PC-9 (cell line): ENCODE results near the gene EME1. TPM values are rescaled to one million over a fixed set of nuclear protein-coding genes. Genes with fewer than 3 reads are reported as not detected.
A peak's percentile ranks its signal among the peaks of the same experiment; 100 is the strongest.

Source experiments
- BruUV-seq: library from RNA; stranded (reverse); fragments of 400-500 nt; replicated peaks from 2 replicates; lab custom pipeline; 2021; lab: Mats Ljungman, UMichigan
- CTCF ChIA-PET: fragments of 300-600 bp; sonication (Branson Sonifier 250); formaldehyde crosslinking; loops from one replicate; lab custom pipeline; 2022; ENCODE audit warnings: antibody characterized with exemption; lab: Charles Lee
- POLR2A ChIA-PET: fragments of 300-600 bp; sonication (Branson Sonifier 250); formaldehyde crosslinking; loops from one replicate; lab custom pipeline; 2022; ENCODE audit warnings: antibody characterized with exemption; ENCODE audit not compliant: unreplicated experiment; lab: Charles Lee
- DNase-seq, 2 experiments: peaks; one replicate each; pipeline versions ENCODE4 v3.0.0 to v3.0.0-alpha.2; 2015 to 2022; ENCODE audit warnings: mixed read lengths in 1 of 2
- H2AFZ ChIP-seq: fragments of 200-600 bp; sonication (generic); 2 replicates; pipeline ENCODE4 v1.8.1; 2017; ENCODE audit warnings: antibody characterized with exemption
- H3F3A ChIP-seq: fragments of 200-600 bp; sonication (generic); 2 replicates; pipeline ENCODE4 v1.8.1; 2017; ENCODE audit warnings: antibody characterized with exemption, mild to moderate bottlenecking, low read depth; ENCODE audit not compliant: insufficient read depth
- H3K27ac ChIP-seq: fragments of 200-600 bp; sonication (generic); 2 replicates; pipeline ENCODE4 v1.6.1; 2016; ENCODE audit warnings: mixed run types
- H3K27me3 ChIP-seq: fragments of 200-600 bp; sonication (generic); 2 replicates; pipeline ENCODE4 v1.6.1; 2016; ENCODE audit warnings: low read depth, mixed run types; ENCODE audit not compliant: insufficient read depth
- H3K36me3 ChIP-seq: fragments of 200-600 bp; sonication (generic); 2 replicates; pipeline ENCODE4 v1.6.1; 2016; ENCODE audit warnings: low read depth, mixed run types
- H3K4me1 ChIP-seq: fragments of 200-600 bp; sonication (generic); replicated peaks from 2 replicates; pipeline ENCODE4 v1.6.1; 2016; ENCODE audit warnings: mixed run types; ENCODE audit not compliant: insufficient read depth
- H3K4me2 ChIP-seq: fragments of 200-600 bp; sonication (generic); 2 replicates; pipeline ENCODE4 v1.6.1; 2017; ENCODE audit warnings: mixed run types
- H3K4me3 ChIP-seq: fragments of 200-600 bp; sonication (generic); 2 replicates; pipeline ENCODE4 v1.6.1; 2016; ENCODE audit warnings: mixed run types
- H3K79me2 ChIP-seq: fragments of 200-600 bp; sonication (generic); 2 replicates; pipeline ENCODE4 v1.6.1; 2017; ENCODE audit warnings: low read depth, mixed run types
- H3K9me2 ChIP-seq: fragments of 200-600 bp; sonication (generic); 2 replicates; pipeline ENCODE4 v1.8.1; 2017; ENCODE audit warnings: mild to moderate bottlenecking; ENCODE audit not compliant: insufficient read depth
- H3K9me3 ChIP-seq: fragments of 200-600 bp; sonication (generic); 2 replicates; pipeline ENCODE4 v1.8.1; 2016; ENCODE audit warnings: low read depth; ENCODE audit not compliant: insufficient read depth
- H4K20me1 ChIP-seq: fragments of 200-600 bp; sonication (generic); 2 replicates; pipeline ENCODE4 v1.8.1; 2017; ENCODE audit not compliant: insufficient read depth
- CTCF ChIP-seq: fragments of 200-600 bp; sonication (generic); conservative IDR thresholded peaks from 2 replicates; pipeline ENCODE4 v1.6.1; 2017; ENCODE audit warnings: mixed run types, antibody characterized with exemption, mild to moderate bottlenecking, moderate library complexity
- EZH2 ChIP-seq: fragments of 200-600 bp; sonication (generic); IDR thresholded peaks from 2 replicates; pipeline ENCODE4 v1.8.0; 2017; ENCODE audit warnings: antibody characterized with exemption, low read depth
- intact Hi-C: fragments of 100-400 bp; cut with micrococcal nuclease; formaldehyde crosslinking; loops from one replicate; pipeline ENCODE4 v1.10.0; 2022; ENCODE audit not compliant: unreplicated experiment
- total RNA-seq: library from RNA; stranded (reverse); gene quantifications from 2 replicates; pipeline ENCODE4 v1.2.3, GENCODE V29; 2021

Gene EME1
- total RNA-seq, 1 experiment from 2014 or later, result 21.0 TPM

- H3K27me3 ChIP-seq, result no peaks in the 10 kb centered on the region
- no TSS peak for BruUV-seq
- TF ChIP-seq CTCF, result no peak
- TF ChIP-seq EZH2, result no peak
- intact Hi-C loops, result no loop called here
- no peak overlapping the region for H3K4me3 ChIP-seq
- DNase-seq, result no peak
- H2AFZ ChIP-seq, result no peak overlapping the region
- H3K9me3 ChIP-seq, result no peaks in the 10 kb centered on the region
- H4K20me1 ChIP-seq, result no peaks in the 10 kb centered on the region
- H3K36me3 ChIP-seq, result no peaks in the 10 kb centered on the region
- ChIA-PET POLR2A (interaction anchor here (0.6 to 1.0 kb wide), 2 partner anchors 16 to 744 kb away, joined by 6 to 20 read pairs; no protein-coding TSS in a partner anchor), CTCF (interaction anchor here (0.6 to 1.3 kb wide), 2 partner anchors 24 to 724 kb away, joined by 4 to 19 read pairs; partner anchors contain the start of gene LRRC59)
- peaks cover 32% of the 10 kb centered on the region for H3F3A ChIP-seq
- H3K9me2 ChIP-seq, result no peaks in the 10 kb centered on the region
- H3K4me1 ChIP-seq, result peaks cover 58% of the 10 kb centered on the region
- H3K27ac ChIP-seq, result peak overlapping the region; percentile 35; the same call in 1 of the 2 replicates
- H3K4me2 ChIP-seq, result peak overlapping the region; percentile 17; the same call in 1 of the 2 replicates
- peaks cover 18% of the 10 kb centered on the region for H3K79me2 ChIP-seq
Measured at GRCh38 chr17:50421308-50422051, 48.5 kb downstream of the EME1 start.

DNA sequence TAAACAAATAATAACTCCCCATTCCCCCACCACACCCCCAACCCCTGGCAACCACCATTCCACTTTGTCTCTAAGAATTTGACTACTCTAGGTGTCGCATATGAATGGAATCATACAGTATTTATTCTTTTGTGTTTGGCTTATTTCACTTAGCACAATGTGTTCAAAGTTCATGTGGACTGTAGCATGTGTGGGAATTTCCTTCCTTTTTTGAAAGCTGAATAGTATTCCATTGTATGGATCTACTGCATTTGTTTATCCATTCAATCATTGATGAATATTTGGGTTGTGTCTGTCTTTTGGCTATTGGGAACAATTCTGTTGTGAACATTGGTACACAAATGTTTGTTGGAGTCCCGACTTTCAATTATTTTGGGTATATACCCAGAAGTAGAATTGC lies 49.7 kb downstream of the EME1 start:
- intact Hi-C loops, result no loop called here
- Histone ChIP-seq H2AFZ (no peak overlapping the region), H3K9me2 (no peaks in the 10 kb centered on the region), H3K27me3 (no peaks in the 10 kb centered on the region), H3F3A (peaks cover 40% of the 10 kb centered on the region), H3K36me3 (no peaks in the 10 kb centered on the region), H3K9me3 (no peaks in the 10 kb centered on the region), H3K4me2 (peak overlapping the region; percentile 91), H3K27ac (peak overlapping the region; percentile 92), H3K4me3 (no peak overlapping the region; the same call in 1 of the 2 replicates), H3K79me2 (peaks cover 30% of the 10 kb centered on the region), H3K4me1 (peaks cover 65% of the 10 kb centered on the region), H4K20me1 (no peaks in the 10 kb centered on the region; the same call in 1 of the 2 replicates)
- no TSS peak for BruUV-seq
- ChIA-PET CTCF (interaction anchor here (0.7 kb wide), 1 partner anchor 20 kb away, joined by 16 read pairs; no protein-coding TSS in a partner anchor), POLR2A (no interaction called here)
- DNase-seq, result no peak
- TF ChIP-seq EZH2, result no peak
- no peak for TF ChIP-seq CTCF

- Histone ChIP-seq H3K27me3 (no peaks in the 10 kb centered on the region), H3K9me3 (no peaks in the 10 kb centered on the region), H3K36me3 (peaks cover under 1% of the 10 kb centered on the region; the same call in 1 of the 2 replicates), H3K9me2 (no peaks in the 10 kb centered on the region), H3K27ac (peak overlapping the region; percentile 92), H3K4me1 (peaks cover 73% of the 10 kb centered on the region), H4K20me1 (no peaks in the 10 kb centered on the region; the same call in 1 of the 2 replicates), H3K79me2 (peaks cover 40% of the 10 kb centered on the region), H3F3A (peaks cover 40% of the 10 kb centered on the region), H2AFZ (no peak overlapping the region), H3K4me3 (peak overlapping the region; percentile 24; the same call in 1 of the 2 replicates), H3K4me2 (peak overlapping the region; percentile 91)
- CTCF ChIA-PET, result no interaction called here
- peak; percentile 90 to 100 for DNase-seq
- TF ChIP-seq CTCF (no peak), EZH2 (no peak)
- no TSS peak for BruUV-seq
- intact Hi-C loops, result loop anchor here (1.0 kb wide), 2 partner anchors 19 to 55 kb away; partner anchors contain the start of gene RSAD1
- POLR2A ChIA-PET, result interaction anchor here (0.7 kb wide), 1 partner anchor 32 kb away, joined by 3 read pairs; no protein-coding TSS in a partner anchor
Measured at GRCh38 chr17:50423553-50424159, 50.6 kb downstream of the EME1 start.
